ACC112 (cell line): ENCODE data around the gene SUMO4.

ENCODE experiments used
- H2AFZ ChIP-seq: fragments of 200-600 bp; sonication (generic); one replicate; pipeline ENCODE4 v1.6.0; 2017; ENCODE audit warnings: antibody characterized with exemption, low read length; ENCODE audit not compliant: unreplicated experiment
- H3K27ac ChIP-seq: fragments of 200-600 bp; sonication (generic); 2 replicates; pipeline ENCODE4 v1.5.1; 2014; ENCODE audit warnings: low read depth, mild to moderate bottlenecking, antibody characterized with exemption, low read length, moderate library complexity
- H3K27me3 ChIP-seq: fragments of 200-600 bp; sonication (generic); 2 replicates; pipeline ENCODE4 v1.6.1; 2014; ENCODE audit warnings: mild to moderate bottlenecking, antibody characterized with exemption, low read length, moderate library complexity, mixed read lengths; ENCODE audit not compliant: insufficient read depth
- H3K36me3 ChIP-seq: fragments of 200-600 bp; sonication (generic); 2 replicates; pipeline ENCODE4 v1.6.1; 2016; ENCODE audit warnings: mild to moderate bottlenecking, antibody characterized with exemption, low read length, moderate library complexity, mixed read lengths; ENCODE audit not compliant: insufficient read depth
- H3K4me1 ChIP-seq: fragments of 200-600 bp; sonication (generic); one replicate; pipeline ENCODE4 v1.6.1; 2016; ENCODE audit warnings: low read length, mixed read lengths; ENCODE audit not compliant: insufficient read depth, unreplicated experiment, control insufficient read depth
- H3K4me3 ChIP-seq: fragments of 200-600 bp; sonication (generic); 2 replicates; pipeline ENCODE4 v1.5.1; 2014; ENCODE audit warnings: mild to moderate bottlenecking, low read depth, low read length
- H3K79me2 ChIP-seq: fragments of 200-600 bp; sonication (generic); one replicate; pipeline ENCODE4 v1.6.0; 2016; ENCODE audit warnings: low read length; ENCODE audit not compliant: control insufficient read depth, unreplicated experiment, insufficient read depth

The SUMO4 gene

GRCh38 chr6:149366267-149366921 lies 33.7 kb upstream of the SUMO4 start:
- Histone ChIP-seq H3K27ac (no peak overlapping the region), H3K79me2 (peaks cover 89% of the 10 kb centered on the region), H3K4me3 (no peak overlapping the region), H3K4me1 (no peaks in the 10 kb centered on the region), H3K27me3 (no peaks in the 10 kb centered on the region), H3K36me3 (peaks cover 14% of the 10 kb centered on the region), H2AFZ (no peak overlapping the region)

- no peaks in the 10 kb centered on the region for H3K27me3 ChIP-seq
- H3K4me1 ChIP-seq: no peaks in the 10 kb centered on the region
- H3K79me2 ChIP-seq: peaks cover 79% of the 10 kb centered on the region
- H2AFZ ChIP-seq: no peak overlapping the region
- H3K27ac ChIP-seq: no peak overlapping the region
- H3K4me3 ChIP-seq: no peak overlapping the region
- H3K36me3 ChIP-seq: peaks cover 21% of the 10 kb centered on the region
Measured at GRCh38 chr6:149368065-149368464, 32.0 kb upstream of the SUMO4 start.

- H3K27me3 ChIP-seq: no peaks in the 10 kb centered on the region
- no peaks in the 10 kb centered on the region for H3K4me1 ChIP-seq
- peaks cover 36% of the 10 kb centered on the region for H3K36me3 ChIP-seq
- H3K27ac ChIP-seq: no peak overlapping the region
- no peak overlapping the region for H3K4me3 ChIP-seq
- H3K79me2 ChIP-seq: peaks cover 76% of the 10 kb centered on the region
- H2AFZ ChIP-seq: no peak overlapping the region
Measured at GRCh38 chr6:149371154-149371553, 28.9 kb upstream of the SUMO4 start.

- no peaks in the 10 kb centered on the region for H3K4me1 ChIP-seq
- peaks cover 73% of the 10 kb centered on the region for H3K79me2 ChIP-seq
- no peak overlapping the region for H3K27ac ChIP-seq
- no peak overlapping the region for H3K4me3 ChIP-seq
- H3K27me3 ChIP-seq: no peaks in the 10 kb centered on the region
- peaks cover 35% of the 10 kb centered on the region for H3K36me3 ChIP-seq
- H2AFZ ChIP-seq: no peak overlapping the region
Measured at GRCh38 chr6:149372062-149372461, 28.0 kb upstream of the SUMO4 start.

GRCh38 chr6:149373511-149373910 lies 26.6 kb upstream of the SUMO4 start:
- Histone ChIP-seq H3K79me2 (peaks cover 61% of the 10 kb centered on the region), H3K27me3 (no peaks in the 10 kb centered on the region), H3K27ac (no peak overlapping the region), H2AFZ (no peak overlapping the region), H3K4me1 (no peaks in the 10 kb centered on the region), H3K4me3 (no peak overlapping the region), H3K36me3 (peaks cover 44% of the 10 kb centered on the region)

GRCh38 chr6:149379977-149380376 lies 20.1 kb upstream of the SUMO4 start:
- H3K4me3 ChIP-seq: no peak overlapping the region
- no peak overlapping the region for H3K27ac ChIP-seq
- H3K27me3 ChIP-seq: no peaks in the 10 kb centered on the region
- peaks cover 39% of the 10 kb centered on the region for H3K79me2 ChIP-seq
- peaks cover 55% of the 10 kb centered on the region for H3K36me3 ChIP-seq
- H3K4me1 ChIP-seq: no peaks in the 10 kb centered on the region
- no peak overlapping the region for H2AFZ ChIP-seq

GRCh38 chr6:149380523-149380922 lies 19.5 kb upstream of the SUMO4 start:
- H2AFZ ChIP-seq: no peak overlapping the region
- no peaks in the 10 kb centered on the region for H3K4me1 ChIP-seq
- no peaks in the 10 kb centered on the region for H3K27me3 ChIP-seq
- H3K4me3 ChIP-seq: no peak overlapping the region
- peaks cover 40% of the 10 kb centered on the region for H3K79me2 ChIP-seq
- H3K36me3 ChIP-seq: peaks cover 61% of the 10 kb centered on the region
- H3K27ac ChIP-seq: no peak overlapping the region

GRCh38 chr6:149383371-149383770 lies 16.7 kb upstream of the SUMO4 start:
- no peaks in the 10 kb centered on the region for H3K4me1 ChIP-seq
- H3K36me3 ChIP-seq: peaks cover 77% of the 10 kb centered on the region
- peaks cover 45% of the 10 kb centered on the region for H3K79me2 ChIP-seq
- H3K27me3 ChIP-seq: no peaks in the 10 kb centered on the region
- no peak overlapping the region for H3K4me3 ChIP-seq
- H2AFZ ChIP-seq: no peak overlapping the region
- no peak overlapping the region for H3K27ac ChIP-seq

- no peaks in the 10 kb centered on the region for H3K27me3 ChIP-seq
- H2AFZ ChIP-seq: no peak overlapping the region
- H3K27ac ChIP-seq: no peak overlapping the region
- peaks cover 36% of the 10 kb centered on the region for H3K79me2 ChIP-seq
- H3K36me3 ChIP-seq: peaks cover 67% of the 10 kb centered on the region
- H3K4me1 ChIP-seq: no peaks in the 10 kb centered on the region
- H3K4me3 ChIP-seq: no peak overlapping the region
Measured at GRCh38 chr6:149384464-149384863, 15.6 kb upstream of the SUMO4 start.

- H3K27ac ChIP-seq: no peak overlapping the region
- H3K4me3 ChIP-seq: no peak overlapping the region
- H3K36me3 ChIP-seq: peaks cover 59% of the 10 kb centered on the region
- H3K4me1 ChIP-seq: peaks cover 4% of the 10 kb centered on the region
- no peak overlapping the region for H2AFZ ChIP-seq
- peaks cover 42% of the 10 kb centered on the region for H3K79me2 ChIP-seq
- H3K27me3 ChIP-seq: no peaks in the 10 kb centered on the region
Measured at GRCh38 chr6:149385998-149386646, 13.9 kb upstream of the SUMO4 start.
